OCI-LY1 (cell line): ENCODE results near the gene NSD2.

Experiments
- CTCF ChIP-seq: fragments of 200-600 bp; sonication (generic), shearing (Covaris generic); IDR thresholded peaks from 2 replicates; pipeline ENCODE4 v1.5.1; 2017; ENCODE audit warnings: mild to moderate bottlenecking, antibody characterized with exemption, low read length, moderate library complexity, mixed read lengths
- EZH2 ChIP-seq: fragments of 200-600 bp; sonication (generic), shearing (Covaris generic); IDR thresholded peaks from 2 replicates; pipeline ENCODE4 v1.8.0; 2017; ENCODE audit warnings: borderline replicate concordance, mixed run types, mild to moderate bottlenecking, antibody characterized with exemption, low read length, moderate library complexity, mixed read lengths

DNA sequence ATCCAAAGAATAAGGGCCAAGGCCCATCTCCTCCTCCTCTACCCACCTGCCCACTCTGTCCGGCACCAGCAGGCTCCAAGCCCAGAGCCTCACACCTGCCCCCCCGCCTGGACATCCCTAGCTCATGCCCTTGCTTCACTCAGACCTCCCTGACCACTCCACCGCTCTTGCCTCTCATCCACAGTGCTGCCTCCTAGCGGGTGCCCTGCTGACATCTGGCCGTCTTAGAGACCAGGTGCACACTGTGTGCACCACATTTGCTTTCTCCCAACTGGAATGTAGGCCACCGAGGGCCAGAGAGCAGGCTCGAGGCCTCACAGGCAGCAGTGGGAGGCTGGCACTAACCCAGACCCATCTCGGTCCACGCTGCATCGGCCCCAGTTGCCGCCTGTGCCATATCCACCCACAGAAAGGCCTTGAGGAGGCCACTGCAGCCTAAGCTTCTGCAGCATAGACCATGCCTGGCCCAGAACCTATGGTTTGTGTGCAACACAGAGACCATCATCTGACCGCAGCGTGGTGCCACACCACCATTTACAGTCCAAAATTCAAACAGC is 28.8 kb upstream of the NSD2 start:
- peak; percentile 42; the same call in 1 of the 2 replicates for TF ChIP-seq CTCF
- no peak for TF ChIP-seq EZH2
